CD4-positive, alpha-beta memory T cell (primary cell): ENCODE results near the gene LDLRAD4. TPM values are rescaled to one million over a fixed set of nuclear protein-coding genes. Genes with fewer than 3 reads are reported as not detected.

Experiments
- CTCF ChIA-PET: fragments of 350-600 bp; sonication (Branson Sonifier 250); formaldehyde crosslinking; loops from one replicate; lab custom pipeline; 2021; ENCODE audit warnings: inconsistent platforms; ENCODE audit not compliant: partially characterized antibody; lab: Charles Lee
- POLR2A ChIA-PET: fragments of 350-600 bp; sonication (Branson Sonifier 250); formaldehyde crosslinking; loops from one replicate; lab custom pipeline; 2021; ENCODE audit not compliant: partially characterized antibody; lab: Charles Lee
- DNase-seq, 5 donors: peaks; one replicate each; pipeline versions ENCODE4 v3.0.0 to v3.0.0-alpha.2; 2020 to 2022; ENCODE audit warnings: mixed read lengths in 1 of 5
- H3K27ac ChIP-seq: one replicate; pipeline ENCODE4 v1.7.0; 2013; ENCODE audit warnings: low read depth, low read length
- H3K27me3 ChIP-seq: 2 replicates; pipeline ENCODE4 v1.7.0; 2013; ENCODE audit warnings: mild to moderate bottlenecking, low read length, moderate library complexity; ENCODE audit not compliant: insufficient read depth
- H3K36me3 ChIP-seq: 2 replicates; pipeline ENCODE4 v1.7.0; 2013; ENCODE audit warnings: mild to moderate bottlenecking, low read length, moderate library complexity; ENCODE audit not compliant: insufficient read depth
- H3K4me1 ChIP-seq: 2 replicates; pipeline ENCODE4 v1.7.0; 2013; ENCODE audit warnings: mild to moderate bottlenecking, low read length, moderate library complexity; ENCODE audit not compliant: insufficient read depth
- H3K4me3 ChIP-seq, 2 donors: one replicate each; pipeline ENCODE4 v1.7.0; 2013; ENCODE audit warnings: low read length in 2 of 2, mild to moderate bottlenecking in 1 of 2
- H3K9me3 ChIP-seq, 2 donors: one replicate each; pipeline ENCODE4 v1.7.0; 2013; ENCODE audit warnings: low read length in 2 of 2, control low read depth in 1 of 2; ENCODE audit not compliant: control insufficient read depth in 1 of 2
- H3K27ac Mint-ChIP-seq, 7 donors: one replicate each; pipeline ENCODE4 v1.8.0; 2020 to 2021; ENCODE audit warnings: mixed read lengths in 7 of 7, mild to moderate bottlenecking in 6 of 7, inconsistent platforms in 3 of 7, moderate library complexity in 3 of 7
- H3K27me3 Mint-ChIP-seq, 2 donors: one replicate each; pipeline ENCODE4 v1.8.0; 2020 to 2021; ENCODE audit warnings: mixed read lengths in 2 of 2
- H3K36me3 Mint-ChIP-seq, 2 donors: one replicate each; pipeline ENCODE4 v1.8.0; 2020 to 2021; ENCODE audit warnings: mixed read lengths in 2 of 2, inconsistent platforms in 1 of 2, mild to moderate bottlenecking in 1 of 2
- H3K4me1 Mint-ChIP-seq, 4 donors: one replicate each; pipeline ENCODE4 v1.8.0; 2020 to 2021; ENCODE audit warnings: mixed read lengths in 4 of 4, mild to moderate bottlenecking in 1 of 4
- H3K4me3 Mint-ChIP-seq, 8 donors: one replicate each; pipeline ENCODE4 v1.8.0; 2020 to 2021; ENCODE audit warnings: mixed read lengths in 8 of 8, mild to moderate bottlenecking in 7 of 8, moderate library complexity in 6 of 8, inconsistent platforms in 3 of 8
- H3K9me3 Mint-ChIP-seq, 8 donors: one replicate each; pipeline ENCODE4 v1.8.0; 2020 to 2021; ENCODE audit warnings: mixed read lengths in 8 of 8, mild to moderate bottlenecking in 5 of 8, inconsistent platforms in 3 of 8, moderate library complexity in 1 of 8
- intact Hi-C: fragments of 100-400 bp; cut with micrococcal nuclease; formaldehyde crosslinking; loops from one replicate; pipeline ENCODE4 v1.15.1; 2023
- polyA plus RNA-seq, 2 donors: library from polyadenylated mRNA; unstranded; fragments of 300-500 nt; fragmentation: Illumina TruSeq; gene quantifications; one replicate each; pipeline ENCODE4 v1.2.3, GENCODE V29; 2021
- total RNA-seq, 2 experiments: library from RNA; stranded (reverse); gene quantifications; one replicate each; pipeline ENCODE4 v1.2.3, GENCODE V29; 2021

The LDLRAD4 gene
- total and polyA plus RNA-seq, 4 experiments from 2014 or later: 17.4 to 63.0 (median 36.6) TPM

GRCh38 chr18:13480571-13481255 lies 262.2 kb downstream of the LDLRAD4 start:
- Histone ChIP-seq H3K4me1 (no peaks in the 10 kb centered on the region), H3K27ac (no peak overlapping the region), H3K9me3 (no peaks in the 10 kb centered on the region), H3K4me3 (no peak overlapping the region), H3K36me3 (peaks cover 7% of the 10 kb centered on the region), H3K27me3 (no peaks in the 10 kb centered on the region)
- H3K27me3 Mint-ChIP-seq: no peaks in the 10 kb centered on the region
- CTCF ChIA-PET: interaction anchor here (1.3 kb wide), 1 partner anchor 64 kb away, joined by 3 read pairs; no protein-coding TSS in a partner anchor
- POLR2A ChIA-PET: no interaction called here
- H3K4me3 Mint-ChIP-seq: no peak overlapping the region
- peaks cover 35 to 53% of the 10 kb centered on the region in 2 donors for H3K36me3 Mint-ChIP-seq
- no peaks in the 10 kb centered on the region for H3K9me3 Mint-ChIP-seq
- H3K4me1 Mint-ChIP-seq: peaks cover 20 to 49% (median 32%) of the 10 kb centered on the region in 4 donors
- DNase-seq: no peak
- H3K27ac Mint-ChIP-seq: peak overlapping the region; percentile 6 to 79 (median 49)
- intact Hi-C loops: no loop called here

GRCh38 chr18:13481331-13481730 lies 262.8 kb downstream of the LDLRAD4 start:
- peak overlapping the region in 6 of 7 donors; percentile 7 to 94 (median 66) for H3K27ac Mint-ChIP-seq
- no peak overlapping the region for H3K4me3 Mint-ChIP-seq
- Histone ChIP-seq H3K27ac (no peak overlapping the region), H3K4me1 (no peaks in the 10 kb centered on the region), H3K9me3 (no peaks in the 10 kb centered on the region), H3K27me3 (no peaks in the 10 kb centered on the region), H3K36me3 (peaks cover 9% of the 10 kb centered on the region), H3K4me3 (no peak overlapping the region)
- POLR2A ChIA-PET: no interaction called here
- intact Hi-C loops: no loop called here
- no peak for DNase-seq
- peaks cover 36 to 53% of the 10 kb centered on the region in 2 donors for H3K36me3 Mint-ChIP-seq
- peaks cover 19 to 47% (median 31%) of the 10 kb centered on the region in 4 donors for H3K4me1 Mint-ChIP-seq
- no peaks in the 10 kb centered on the region for H3K9me3 Mint-ChIP-seq
- H3K27me3 Mint-ChIP-seq: no peaks in the 10 kb centered on the region
- CTCF ChIA-PET: no interaction called here

GRCh38 chr18:13481820-13482617 lies 263.5 kb downstream of the LDLRAD4 start:
- H3K27ac ChIP-seq: no peak overlapping the region
- peaks cover 21 to 50% (median 30%) of the 10 kb centered on the region in 4 donors for H3K4me1 Mint-ChIP-seq
- H3K36me3 Mint-ChIP-seq: peaks cover 39 to 55% of the 10 kb centered on the region in 2 donors

DNA sequence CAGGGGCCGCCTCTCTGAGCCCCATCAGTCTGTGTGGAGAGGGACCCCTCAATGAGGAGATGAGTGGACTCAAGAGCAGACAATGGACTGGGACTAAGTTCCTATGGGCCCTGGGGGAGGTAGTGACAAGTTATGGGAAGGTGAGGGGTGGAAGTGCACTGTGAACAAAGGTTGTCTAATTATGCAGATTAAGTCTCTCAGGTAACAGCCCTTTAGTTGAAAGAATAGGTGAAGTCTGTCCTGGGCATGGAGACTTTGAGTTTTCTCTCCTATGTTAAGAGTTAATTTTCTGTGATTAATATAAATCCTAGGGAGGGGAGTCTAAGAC lies 264.0 kb downstream of the LDLRAD4 start:
- Mint-ChIP-seq H3K4me1 (peaks cover 21 to 51% (median 29%) of the 10 kb centered on the region in 4 donors), H3K27ac (peak overlapping the region; percentile 3 to 87 (median 58)), H3K9me3 (no peaks in the 10 kb centered on the region), H3K4me3 (no peak overlapping the region), H3K36me3 (peaks cover 39 to 55% of the 10 kb centered on the region in 2 donors), H3K27me3 (no peaks in the 10 kb centered on the region)
- intact Hi-C loops: no loop called here
- Histone ChIP-seq H3K9me3 (no peaks in the 10 kb centered on the region), H3K4me3 (no peak overlapping the region), H3K27me3 (no peaks in the 10 kb centered on the region), H3K27ac (no peak overlapping the region), H3K4me1 (no peaks in the 10 kb centered on the region), H3K36me3 (peaks cover 9% of the 10 kb centered on the region)
- no peak for DNase-seq
- ChIA-PET CTCF (no interaction called here), POLR2A (no interaction called here)

More at GRCh38 chr18:13481820-13482617, 263.5 kb downstream of the LDLRAD4 start:
- Histone ChIP-seq H3K27me3 (no peaks in the 10 kb centered on the region), H3K9me3 (no peaks in the 10 kb centered on the region), H3K4me3 (no peak overlapping the region), H3K4me1 (no peaks in the 10 kb centered on the region), H3K36me3 (peaks cover 9% of the 10 kb centered on the region)
- DNase-seq: no peak
- H3K4me3 Mint-ChIP-seq: no peak overlapping the region
- CTCF ChIA-PET: no interaction called here
- intact Hi-C loops: no loop called here
- peak overlapping the region; percentile 13 to 94 (median 67) for H3K27ac Mint-ChIP-seq
- no peaks in the 10 kb centered on the region for H3K9me3 Mint-ChIP-seq
- H3K27me3 Mint-ChIP-seq: no peaks in the 10 kb centered on the region
- POLR2A ChIA-PET: no interaction called here

DNA sequence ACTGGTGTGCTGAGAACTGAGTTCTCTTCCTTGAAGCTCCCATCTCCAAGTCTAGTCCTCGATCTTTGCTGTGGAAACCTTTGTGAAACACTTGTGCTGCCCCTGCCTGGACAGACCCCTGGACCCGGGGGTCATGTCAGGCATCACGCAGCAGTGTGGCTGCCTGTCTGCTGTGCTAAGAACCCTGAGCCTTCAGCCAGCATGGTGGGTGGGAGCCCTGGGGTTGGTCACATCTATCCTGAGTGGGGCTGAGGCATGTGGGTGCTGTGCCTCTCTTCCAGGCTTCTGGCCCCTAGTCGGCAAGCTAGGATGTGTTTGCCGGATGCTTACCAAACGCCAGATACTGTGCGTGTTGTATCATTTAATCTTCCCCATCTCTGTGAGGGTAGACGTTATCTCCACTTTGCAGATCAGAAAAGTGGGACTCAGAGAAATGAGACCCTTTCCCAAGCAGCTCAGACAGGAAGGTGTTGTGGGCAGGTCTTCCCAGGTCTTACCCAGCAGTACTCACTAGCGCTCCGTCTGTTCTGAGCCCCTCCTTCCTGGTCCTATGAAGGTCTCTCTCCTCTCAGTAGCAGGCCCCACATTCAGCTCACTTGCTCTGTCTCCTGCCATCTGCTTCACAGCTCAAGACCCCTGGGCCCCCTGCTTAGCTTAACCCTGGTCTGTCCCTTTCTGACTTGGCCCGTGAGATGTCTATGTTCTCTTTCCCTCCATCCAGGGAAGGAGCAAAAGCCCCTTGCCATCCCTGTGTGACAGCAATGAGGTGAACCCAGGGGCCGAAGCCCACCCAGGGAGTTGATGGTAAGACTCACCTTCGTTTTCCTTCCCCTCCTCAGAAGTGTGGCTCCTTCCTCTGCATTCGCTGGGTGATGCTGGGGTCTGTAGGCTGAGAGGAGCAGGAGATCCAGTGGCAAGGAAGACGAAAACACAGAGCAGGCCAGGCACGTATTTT lies 265.0 kb downstream of the LDLRAD4 start:
- H3K36me3 ChIP-seq: peaks cover 9% of the 10 kb centered on the region
- H3K27me3 ChIP-seq: no peaks in the 10 kb centered on the region
- no peak overlapping the region for H3K27ac ChIP-seq
- no peaks in the 10 kb centered on the region for H3K4me1 ChIP-seq
- Mint-ChIP-seq H3K36me3 (peaks cover 34 to 47% of the 10 kb centered on the region in 2 donors), H3K27me3 (no peaks in the 10 kb centered on the region), H3K4me1 (peaks cover 22 to 51% (median 27%) of the 10 kb centered on the region in 4 donors), H3K27ac (peak overlapping the region; percentile 46 to 87 (median 82)), H3K4me3 (peak overlapping the region in 1 of 8 donors; percentile 46), H3K9me3 (no peaks in the 10 kb centered on the region)
- no peaks in the 10 kb centered on the region for H3K9me3 ChIP-seq
- H3K4me3 ChIP-seq: no peak overlapping the region
- intact Hi-C loops: no loop called here
- ChIA-PET CTCF (interaction anchor here (1.2 kb wide), 1 partner anchor 10 kb away, joined by 4 read pairs; no protein-coding TSS in a partner anchor), POLR2A (interaction anchor here (0.7 to 0.8 kb wide), 2 partner anchors 19 to 204 kb away, joined by 3 read pairs; no protein-coding TSS in a partner anchor)
- DNase-seq: no peak

DNA sequence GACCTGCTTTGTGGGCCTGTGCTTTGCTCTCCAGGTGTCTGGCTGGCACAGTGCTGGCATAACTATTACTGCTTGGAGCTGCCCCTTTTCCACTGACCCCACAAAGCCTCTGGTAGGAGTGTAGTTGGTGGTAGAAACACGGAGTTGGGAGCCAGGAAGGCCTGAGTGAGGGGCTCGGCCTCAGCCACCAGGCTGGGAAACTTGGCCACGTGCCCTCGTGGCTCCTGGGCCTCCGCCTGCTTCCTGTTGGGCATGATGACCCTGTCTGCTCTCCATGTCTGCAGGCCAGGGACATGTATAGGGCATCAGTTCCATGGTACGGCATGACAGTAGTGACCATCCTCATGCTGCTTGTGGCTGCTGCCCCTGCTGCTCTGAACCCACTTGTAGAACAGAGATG lies 266.6 kb downstream of the LDLRAD4 start:
- peaks cover 34 to 35% of the 10 kb centered on the region in 2 donors for H3K36me3 Mint-ChIP-seq
- H3K4me3 Mint-ChIP-seq: no peak overlapping the region
- no peak for DNase-seq
- no peaks in the 10 kb centered on the region for H3K27me3 Mint-ChIP-seq
- H3K4me3 ChIP-seq: no peak overlapping the region
- ChIA-PET POLR2A (no interaction called here), CTCF (interaction anchor here (1.1 to 1.2 kb wide), 2 partner anchors 9 to 269 kb away, joined by 3 to 4 read pairs; no protein-coding TSS in a partner anchor)
- H3K27me3 ChIP-seq: no peaks in the 10 kb centered on the region
- peaks cover 19 to 48% (median 22%) of the 10 kb centered on the region in 4 donors for H3K4me1 Mint-ChIP-seq
- H3K27ac Mint-ChIP-seq: no peak overlapping the region
- no peaks in the 10 kb centered on the region for H3K9me3 Mint-ChIP-seq
- no peaks in the 10 kb centered on the region for H3K9me3 ChIP-seq
- H3K36me3 ChIP-seq: peaks cover 9% of the 10 kb centered on the region
- no peak overlapping the region for H3K27ac ChIP-seq
- intact Hi-C loops: no loop called here
- H3K4me1 ChIP-seq: no peaks in the 10 kb centered on the region
